ENCODE results near the gene ACOT12.

- TF ChIP-seq CTCF (IDR thresholded peaks at IDR 0.05) (no peak), POLR2A (IDR thresholded peaks at IDR 0.05) (no peak)
Observed at GRCh38 chr5:81422671-81423070, 28.7 kb upstream of the ACOT12 start.

Measured in Peyer's patch (tissue), 4 donors.